Stomach (tissue), 4 donors: ENCODE measurements around the gene TM7SF3.

Experiments
- EP300 ChIP-seq: sonication (generic); formaldehyde crosslinking; IDR thresholded peaks from one replicate; pipeline ENCODE4 v1.6.1; 2017; ENCODE audit warnings: antibody characterized with exemption
- POLR2A ChIP-seq, 4 donors: fragments of 450-650 bp; IDR thresholded peaks; one replicate each; pipeline ENCODE4 v1.6.1; 2016; ENCODE audit warnings: antibody characterized with exemption in 4 of 4, control low read depth in 2 of 4, mild to moderate bottlenecking in 1 of 4, moderate library complexity in 1 of 4
- TF ChIP-seq, protein P1 (sequence below), 7 experiments: fragments of 450-650 bp in 4 of 7; fragments of 200-600 bp in 3 of 7; sonication (generic) in 3 of 7; IDR thresholded peaks; one replicate each; pipeline ENCODE4 v1.5.1; 2016 to 2019; ENCODE audit warnings: antibody characterized with exemption in 7 of 7, control low read depth in 2 of 7, mild to moderate bottlenecking in 1 of 7

DNA sequence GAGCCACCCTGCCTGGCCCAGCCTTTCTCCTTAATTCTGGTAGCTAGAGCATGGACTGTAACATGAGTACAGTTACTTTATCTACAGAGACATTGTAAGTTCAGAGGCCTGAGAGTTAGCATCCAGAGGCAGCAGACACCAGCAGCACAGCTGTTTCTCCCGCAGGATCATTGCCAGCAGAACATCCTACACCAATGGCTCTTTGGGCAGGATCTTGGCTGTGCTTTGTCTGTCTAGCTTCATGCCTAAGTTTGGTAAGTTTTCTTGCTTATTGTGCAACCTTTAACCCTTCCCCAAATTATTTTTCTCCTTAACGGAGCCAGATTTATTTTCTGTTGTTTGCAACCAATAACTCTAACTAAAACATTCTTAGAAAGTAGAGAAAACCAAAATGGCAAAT, 46.6 kb upstream of the TM7SF3 start:
- TF ChIP-seq, protein P1, sequence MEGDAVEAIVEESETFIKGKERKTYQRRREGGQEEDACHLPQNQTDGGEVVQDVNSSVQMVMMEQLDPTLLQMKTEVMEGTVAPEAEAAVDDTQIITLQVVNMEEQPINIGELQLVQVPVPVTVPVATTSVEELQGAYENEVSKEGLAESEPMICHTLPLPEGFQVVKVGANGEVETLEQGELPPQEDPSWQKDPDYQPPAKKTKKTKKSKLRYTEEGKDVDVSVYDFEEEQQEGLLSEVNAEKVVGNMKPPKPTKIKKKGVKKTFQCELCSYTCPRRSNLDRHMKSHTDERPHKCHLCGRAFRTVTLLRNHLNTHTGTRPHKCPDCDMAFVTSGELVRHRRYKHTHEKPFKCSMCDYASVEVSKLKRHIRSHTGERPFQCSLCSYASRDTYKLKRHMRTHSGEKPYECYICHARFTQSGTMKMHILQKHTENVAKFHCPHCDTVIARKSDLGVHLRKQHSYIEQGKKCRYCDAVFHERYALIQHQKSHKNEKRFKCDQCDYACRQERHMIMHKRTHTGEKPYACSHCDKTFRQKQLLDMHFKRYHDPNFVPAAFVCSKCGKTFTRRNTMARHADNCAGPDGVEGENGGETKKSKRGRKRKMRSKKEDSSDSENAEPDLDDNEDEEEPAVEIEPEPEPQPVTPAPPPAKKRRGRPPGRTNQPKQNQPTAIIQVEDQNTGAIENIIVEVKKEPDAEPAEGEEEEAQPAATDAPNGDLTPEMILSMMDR (IDR thresholded peaks at IDR 0.05) = no peak
- TF ChIP-seq POLR2A (IDR thresholded peaks at IDR 0.05) (no peak), EP300 (no peak)
